Liver (tissue), 3 donors: Measurements from ENCODE around the gene ACSL1.

Experiments
- EGR1 ChIP-seq, 2 donors: IDR thresholded peaks; 2 replicates each; pipeline ENCODE4 v1.6.1; 2016 to 2018; ENCODE audit warnings: antibody characterized with exemption in 2 of 2, low read depth in 2 of 2
- GABPA ChIP-seq, 2 donors: IDR thresholded peaks in 1 of 2; conservative IDR thresholded peaks in 1 of 2; 2 replicates each; pipeline ENCODE4 v1.6.1; 2016; ENCODE audit warnings: antibody characterized with exemption in 2 of 2, mild to moderate bottlenecking in 1 of 2, moderate library complexity in 1 of 2
- JUND ChIP-seq, 2 donors: IDR thresholded peaks; 2 replicates each; pipeline ENCODE4 v1.6.1; 2016; ENCODE audit warnings: antibody characterized with exemption in 2 of 2
- RAD21 ChIP-seq, 2 donors: IDR thresholded peaks; 2 replicates each; pipeline ENCODE4 v1.6.1; 2016; ENCODE audit warnings: antibody characterized with exemption in 2 of 2, mild to moderate bottlenecking in 2 of 2
- RXRA ChIP-seq, 2 donors: IDR thresholded peaks; 2 replicates each; pipeline ENCODE4 v1.6.1; 2017 to 2018; ENCODE audit warnings: antibody characterized with exemption in 2 of 2, mild to moderate bottlenecking in 1 of 2
- SP1 ChIP-seq: IDR thresholded peaks from 2 replicates; pipeline ENCODE4 v1.6.1; 2018; ENCODE audit warnings: antibody characterized with exemption, mild to moderate bottlenecking
- TAF1 ChIP-seq: conservative IDR thresholded peaks from 2 replicates; pipeline ENCODE4 v1.6.1; 2016; ENCODE audit warnings: antibody characterized with exemption, mild to moderate bottlenecking
- YY1 ChIP-seq: IDR thresholded peaks from 2 replicates; pipeline ENCODE4 v1.6.1; 2016; ENCODE audit warnings: antibody characterized with exemption, mild to moderate bottlenecking
- TF ChIP-seq, protein P1 (sequence below): fragments of 150-350 bp; IDR thresholded peaks from 2 replicates; pipeline ENCODE4 v1.5.1; 2017; ENCODE audit warnings: improper control_type of control experiment, low read depth, low read length; ENCODE audit not compliant: missing input control
- TF ChIP-seq, protein P2 (sequence below): IDR thresholded peaks from 2 replicates; pipeline ENCODE4 v1.6.1; 2016; ENCODE audit warnings: antibody characterized with exemption
- TF ChIP-seq, protein P3 (sequence below): IDR thresholded peaks from 2 replicates; pipeline ENCODE4 v1.6.1; 2016; ENCODE audit warnings: antibody characterized with exemption
- TF ChIP-seq, protein P4 (sequence below): IDR thresholded peaks from 2 replicates; pipeline ENCODE4 v1.6.1; 2016; ENCODE audit warnings: antibody characterized with exemption, mild to moderate bottlenecking
- TF ChIP-seq, protein P5 (sequence below): IDR thresholded peaks from 2 replicates; pipeline ENCODE4 v1.6.1; 2016; ENCODE audit warnings: antibody characterized with exemption
- donor health status: healthy.
- donor health status: healthy.

DNA sequence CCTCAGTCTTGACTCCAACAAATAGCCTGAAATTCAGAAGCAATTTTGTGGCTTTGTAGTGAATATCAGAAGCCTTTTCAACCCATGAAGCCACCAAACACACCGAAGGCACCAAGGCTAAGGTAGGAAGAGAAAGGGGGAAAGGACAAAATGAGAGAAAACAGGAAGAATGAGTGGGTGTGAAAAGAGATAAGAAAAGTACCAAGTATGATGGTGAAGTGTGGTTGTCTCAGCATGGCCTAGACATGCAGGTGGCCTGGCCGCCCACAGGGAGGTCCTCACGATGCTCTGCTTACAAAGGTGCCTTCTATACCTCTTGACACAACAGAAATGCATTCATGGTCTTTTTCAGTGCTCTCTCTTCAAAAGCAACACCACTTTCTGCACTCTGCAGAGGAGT, 34.9 kb downstream of the ACSL1 start:
- TF ChIP-seq, protein P1, sequence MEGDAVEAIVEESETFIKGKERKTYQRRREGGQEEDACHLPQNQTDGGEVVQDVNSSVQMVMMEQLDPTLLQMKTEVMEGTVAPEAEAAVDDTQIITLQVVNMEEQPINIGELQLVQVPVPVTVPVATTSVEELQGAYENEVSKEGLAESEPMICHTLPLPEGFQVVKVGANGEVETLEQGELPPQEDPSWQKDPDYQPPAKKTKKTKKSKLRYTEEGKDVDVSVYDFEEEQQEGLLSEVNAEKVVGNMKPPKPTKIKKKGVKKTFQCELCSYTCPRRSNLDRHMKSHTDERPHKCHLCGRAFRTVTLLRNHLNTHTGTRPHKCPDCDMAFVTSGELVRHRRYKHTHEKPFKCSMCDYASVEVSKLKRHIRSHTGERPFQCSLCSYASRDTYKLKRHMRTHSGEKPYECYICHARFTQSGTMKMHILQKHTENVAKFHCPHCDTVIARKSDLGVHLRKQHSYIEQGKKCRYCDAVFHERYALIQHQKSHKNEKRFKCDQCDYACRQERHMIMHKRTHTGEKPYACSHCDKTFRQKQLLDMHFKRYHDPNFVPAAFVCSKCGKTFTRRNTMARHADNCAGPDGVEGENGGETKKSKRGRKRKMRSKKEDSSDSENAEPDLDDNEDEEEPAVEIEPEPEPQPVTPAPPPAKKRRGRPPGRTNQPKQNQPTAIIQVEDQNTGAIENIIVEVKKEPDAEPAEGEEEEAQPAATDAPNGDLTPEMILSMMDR: no peak
- TF ChIP-seq, protein P2, sequence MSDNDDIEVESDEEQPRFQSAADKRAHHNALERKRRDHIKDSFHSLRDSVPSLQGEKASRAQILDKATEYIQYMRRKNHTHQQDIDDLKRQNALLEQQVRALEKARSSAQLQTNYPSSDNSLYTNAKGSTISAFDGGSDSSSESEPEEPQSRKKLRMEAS: no peak
- TF ChIP-seq SP1 (no peak), GABPA (IDR thresholded peaks at IDR 0.05 in 1 of 2, conservative IDR thresholded peaks at IDR 0.05 in 1 of 2) (no peak), YY1 (no peak), RAD21 (IDR thresholded peaks at IDR 0.05) (no peak), RXRA (IDR thresholded peaks at IDR 0.05) (no peak), JUND (IDR thresholded peaks at IDR 0.05) (no peak), EGR1 (IDR thresholded peaks at IDR 0.05; ENCODE audit: low read depth in 2 of 2) (no peak), TAF1 (no peak)
- TF ChIP-seq, protein P3, sequence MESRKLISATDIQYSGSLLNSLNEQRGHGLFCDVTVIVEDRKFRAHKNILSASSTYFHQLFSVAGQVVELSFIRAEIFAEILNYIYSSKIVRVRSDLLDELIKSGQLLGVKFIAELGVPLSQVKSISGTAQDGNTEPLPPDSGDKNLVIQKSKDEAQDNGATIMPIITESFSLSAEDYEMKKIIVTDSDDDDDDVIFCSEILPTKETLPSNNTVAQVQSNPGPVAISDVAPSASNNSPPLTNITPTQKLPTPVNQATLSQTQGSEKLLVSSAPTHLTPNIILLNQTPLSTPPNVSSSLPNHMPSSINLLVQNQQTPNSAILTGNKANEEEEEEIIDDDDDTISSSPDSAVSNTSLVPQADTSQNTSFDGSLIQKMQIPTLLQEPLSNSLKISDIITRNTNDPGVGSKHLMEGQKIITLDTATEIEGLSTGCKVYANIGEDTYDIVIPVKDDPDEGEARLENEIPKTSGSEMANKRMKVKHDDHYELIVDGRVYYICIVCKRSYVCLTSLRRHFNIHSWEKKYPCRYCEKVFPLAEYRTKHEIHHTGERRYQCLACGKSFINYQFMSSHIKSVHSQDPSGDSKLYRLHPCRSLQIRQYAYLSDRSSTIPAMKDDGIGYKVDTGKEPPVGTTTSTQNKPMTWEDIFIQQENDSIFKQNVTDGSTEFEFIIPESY: no peak
- TF ChIP-seq, protein P4, sequence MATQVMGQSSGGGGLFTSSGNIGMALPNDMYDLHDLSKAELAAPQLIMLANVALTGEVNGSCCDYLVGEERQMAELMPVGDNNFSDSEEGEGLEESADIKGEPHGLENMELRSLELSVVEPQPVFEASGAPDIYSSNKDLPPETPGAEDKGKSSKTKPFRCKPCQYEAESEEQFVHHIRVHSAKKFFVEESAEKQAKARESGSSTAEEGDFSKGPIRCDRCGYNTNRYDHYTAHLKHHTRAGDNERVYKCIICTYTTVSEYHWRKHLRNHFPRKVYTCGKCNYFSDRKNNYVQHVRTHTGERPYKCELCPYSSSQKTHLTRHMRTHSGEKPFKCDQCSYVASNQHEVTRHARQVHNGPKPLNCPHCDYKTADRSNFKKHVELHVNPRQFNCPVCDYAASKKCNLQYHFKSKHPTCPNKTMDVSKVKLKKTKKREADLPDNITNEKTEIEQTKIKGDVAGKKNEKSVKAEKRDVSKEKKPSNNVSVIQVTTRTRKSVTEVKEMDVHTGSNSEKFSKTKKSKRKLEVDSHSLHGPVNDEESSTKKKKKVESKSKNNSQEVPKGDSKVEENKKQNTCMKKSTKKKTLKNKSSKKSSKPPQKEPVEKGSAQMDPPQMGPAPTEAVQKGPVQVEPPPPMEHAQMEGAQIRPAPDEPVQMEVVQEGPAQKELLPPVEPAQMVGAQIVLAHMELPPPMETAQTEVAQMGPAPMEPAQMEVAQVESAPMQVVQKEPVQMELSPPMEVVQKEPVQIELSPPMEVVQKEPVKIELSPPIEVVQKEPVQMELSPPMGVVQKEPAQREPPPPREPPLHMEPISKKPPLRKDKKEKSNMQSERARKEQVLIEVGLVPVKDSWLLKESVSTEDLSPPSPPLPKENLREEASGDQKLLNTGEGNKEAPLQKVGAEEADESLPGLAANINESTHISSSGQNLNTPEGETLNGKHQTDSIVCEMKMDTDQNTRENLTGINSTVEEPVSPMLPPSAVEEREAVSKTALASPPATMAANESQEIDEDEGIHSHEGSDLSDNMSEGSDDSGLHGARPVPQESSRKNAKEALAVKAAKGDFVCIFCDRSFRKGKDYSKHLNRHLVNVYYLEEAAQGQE: no peak
- TF ChIP-seq, protein P5, sequence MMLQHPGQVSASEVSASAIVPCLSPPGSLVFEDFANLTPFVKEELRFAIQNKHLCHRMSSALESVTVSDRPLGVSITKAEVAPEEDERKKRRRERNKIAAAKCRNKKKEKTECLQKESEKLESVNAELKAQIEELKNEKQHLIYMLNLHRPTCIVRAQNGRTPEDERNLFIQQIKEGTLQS: no peak
